ENCODE results near the gene ACSL3.

The ACSL3 gene

DNA sequence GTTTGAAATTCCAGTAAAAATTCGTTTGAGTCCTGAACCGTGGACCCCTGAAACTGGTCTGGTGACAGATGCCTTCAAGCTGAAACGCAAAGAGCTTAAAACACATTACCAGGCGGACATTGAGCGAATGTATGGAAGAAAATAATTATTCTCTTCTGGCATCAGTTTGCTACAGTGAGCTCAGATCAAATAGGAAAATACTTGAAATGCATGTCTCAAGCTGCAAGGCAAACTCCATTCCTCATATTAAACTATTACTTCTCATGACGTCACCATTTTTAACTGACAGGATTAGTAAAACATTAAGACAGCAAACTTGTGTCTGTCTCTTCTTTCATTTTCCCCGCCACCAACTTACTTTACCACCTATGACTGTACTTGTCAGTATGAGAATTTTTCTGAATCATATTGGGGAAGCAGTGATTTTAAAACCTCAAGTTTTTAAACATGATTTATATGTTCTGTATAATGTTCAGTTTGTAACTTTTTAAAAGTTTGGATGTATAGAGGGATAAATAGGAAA, 80.7 kb downstream of the ACSL3 start:
- H3K4me1 ChIP-seq (ENCODE audit: control insufficient read depth, insufficient read depth, low read length) = no peaks in the 10 kb centered on the region
- no peak overlapping the region for H3K9ac ChIP-seq (ENCODE audit: low read length)
- no peaks in the 10 kb centered on the region for H3K27me3 ChIP-seq (ENCODE audit: control insufficient read depth, insufficient read depth, low read length)
- H3K9me3 ChIP-seq (ENCODE audit: control insufficient read depth, low read length) = no peaks in the 10 kb centered on the region
- H3K4me3 ChIP-seq (ENCODE audit: low read length) = no peak overlapping the region
- H3K36me3 ChIP-seq (ENCODE audit: control insufficient read depth, insufficient read depth, low read length) = no peaks in the 10 kb centered on the region

DNA sequence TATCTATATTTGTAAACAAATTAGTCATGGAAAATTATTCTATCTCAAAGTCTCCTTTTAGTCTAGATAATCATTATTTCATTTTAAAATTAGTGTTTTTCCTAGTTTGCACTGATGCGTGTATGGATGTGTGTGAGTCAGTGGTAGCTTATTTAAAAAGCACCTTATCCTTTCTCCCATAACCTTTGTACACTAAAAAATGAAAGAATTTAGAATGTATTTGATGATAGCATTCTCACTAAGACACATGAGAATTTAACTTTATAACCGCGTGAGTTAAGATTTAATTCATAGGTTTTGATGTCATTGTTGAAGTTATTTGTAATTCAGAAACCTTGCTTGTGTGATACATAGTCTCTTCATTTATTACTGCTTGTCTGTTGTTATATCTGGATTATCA, 81.7 kb downstream of the ACSL3 start:
- H3K4me1 ChIP-seq (ENCODE audit: control insufficient read depth, insufficient read depth, low read length) = no peaks in the 10 kb centered on the region
- no peak overlapping the region for H3K9ac ChIP-seq (ENCODE audit: low read length)
- no peaks in the 10 kb centered on the region for H3K36me3 ChIP-seq (ENCODE audit: control insufficient read depth, insufficient read depth, low read length)
- H3K9me3 ChIP-seq (ENCODE audit: control insufficient read depth, low read length) = no peaks in the 10 kb centered on the region
- no peaks in the 10 kb centered on the region for H3K27me3 ChIP-seq (ENCODE audit: control insufficient read depth, insufficient read depth, low read length)
- no peak overlapping the region for H3K4me3 ChIP-seq (ENCODE audit: low read length)

DNA sequence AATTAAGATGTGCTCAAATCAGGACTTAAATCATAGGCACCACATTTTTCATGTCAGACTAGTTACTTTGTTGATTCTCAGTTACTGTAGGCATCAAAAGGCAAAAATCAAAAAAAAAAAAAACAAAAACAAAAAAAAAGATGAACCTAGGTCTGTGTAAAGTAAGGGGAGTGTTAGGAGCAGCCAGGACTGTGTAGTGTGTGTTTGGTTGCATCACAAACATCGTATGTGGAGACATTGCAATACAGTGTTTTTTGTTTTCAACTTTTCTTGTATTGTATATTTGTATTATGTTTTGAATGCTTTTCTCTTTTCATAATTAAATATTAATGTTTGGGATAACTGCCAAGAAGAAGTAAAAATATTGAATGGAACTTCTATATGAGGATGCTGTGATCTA, 82.1 kb downstream of the ACSL3 start:
- Histone ChIP-seq H3K36me3 (ENCODE audit: control insufficient read depth, insufficient read depth, low read length) (no peaks in the 10 kb centered on the region), H3K4me3 (ENCODE audit: low read length) (no peak overlapping the region), H3K9ac (ENCODE audit: low read length) (no peak overlapping the region), H3K27me3 (ENCODE audit: control insufficient read depth, insufficient read depth, low read length) (no peaks in the 10 kb centered on the region), H3K9me3 (ENCODE audit: control insufficient read depth, low read length) (no peaks in the 10 kb centered on the region), H3K4me1 (ENCODE audit: control insufficient read depth, insufficient read depth, low read length) (no peaks in the 10 kb centered on the region)

DNA sequence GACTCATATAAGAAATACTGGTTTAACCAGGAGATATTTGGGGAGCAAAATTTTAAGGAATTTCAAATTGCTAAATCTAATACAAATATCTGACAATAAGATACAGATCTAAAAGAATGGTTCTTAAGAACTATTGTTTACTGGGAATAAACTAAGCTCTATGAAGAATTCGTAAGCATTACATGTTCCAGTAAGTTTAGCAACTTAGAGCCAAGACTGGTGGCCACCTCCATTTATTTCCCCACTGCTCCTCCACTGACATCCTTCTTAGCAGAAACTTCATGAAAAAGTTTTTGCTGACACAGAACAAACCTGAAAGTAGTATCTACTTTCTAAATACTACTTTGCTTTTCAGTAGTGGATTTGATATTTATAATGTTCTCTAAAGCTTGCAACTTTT, 83.0 kb downstream of the ACSL3 start:
- H3K36me3 ChIP-seq (ENCODE audit: control insufficient read depth, insufficient read depth, low read length) = no peaks in the 10 kb centered on the region
- no peaks in the 10 kb centered on the region for H3K4me1 ChIP-seq (ENCODE audit: control insufficient read depth, insufficient read depth, low read length)
- no peaks in the 10 kb centered on the region for H3K27me3 ChIP-seq (ENCODE audit: control insufficient read depth, insufficient read depth, low read length)
- H3K4me3 ChIP-seq (ENCODE audit: low read length) = no peak overlapping the region
- no peak overlapping the region for H3K9ac ChIP-seq (ENCODE audit: low read length)
- no peaks in the 10 kb centered on the region for H3K9me3 ChIP-seq (ENCODE audit: control insufficient read depth, low read length)

DNA sequence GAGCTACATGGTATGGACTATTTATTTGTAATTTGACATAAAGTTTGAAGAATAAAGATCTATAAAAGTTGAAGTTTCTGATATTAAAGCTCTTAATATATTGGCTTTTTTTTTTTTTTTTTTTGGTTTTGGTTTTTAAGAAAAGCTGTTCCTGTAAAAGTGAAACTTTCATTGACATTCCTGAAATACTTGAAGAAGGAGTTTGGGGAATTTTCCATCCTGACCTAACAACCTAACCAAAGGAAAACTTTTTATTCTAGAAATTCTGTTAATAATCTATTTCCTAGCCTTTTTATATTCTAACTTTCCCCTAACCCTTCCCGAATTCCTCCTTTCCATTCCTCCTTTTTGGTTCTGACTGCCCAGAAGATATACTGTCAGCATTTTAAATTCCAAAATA, 83.7 kb downstream of the ACSL3 start:
- H3K36me3 ChIP-seq (ENCODE audit: control insufficient read depth, insufficient read depth, low read length) = no peaks in the 10 kb centered on the region
- no peak overlapping the region for H3K4me3 ChIP-seq (ENCODE audit: low read length)
- no peaks in the 10 kb centered on the region for H3K9me3 ChIP-seq (ENCODE audit: control insufficient read depth, low read length)
- H3K27me3 ChIP-seq (ENCODE audit: control insufficient read depth, insufficient read depth, low read length) = no peaks in the 10 kb centered on the region
- H3K4me1 ChIP-seq (ENCODE audit: control insufficient read depth, insufficient read depth, low read length) = no peaks in the 10 kb centered on the region
- no peak overlapping the region for H3K9ac ChIP-seq (ENCODE audit: low read length)

DNA sequence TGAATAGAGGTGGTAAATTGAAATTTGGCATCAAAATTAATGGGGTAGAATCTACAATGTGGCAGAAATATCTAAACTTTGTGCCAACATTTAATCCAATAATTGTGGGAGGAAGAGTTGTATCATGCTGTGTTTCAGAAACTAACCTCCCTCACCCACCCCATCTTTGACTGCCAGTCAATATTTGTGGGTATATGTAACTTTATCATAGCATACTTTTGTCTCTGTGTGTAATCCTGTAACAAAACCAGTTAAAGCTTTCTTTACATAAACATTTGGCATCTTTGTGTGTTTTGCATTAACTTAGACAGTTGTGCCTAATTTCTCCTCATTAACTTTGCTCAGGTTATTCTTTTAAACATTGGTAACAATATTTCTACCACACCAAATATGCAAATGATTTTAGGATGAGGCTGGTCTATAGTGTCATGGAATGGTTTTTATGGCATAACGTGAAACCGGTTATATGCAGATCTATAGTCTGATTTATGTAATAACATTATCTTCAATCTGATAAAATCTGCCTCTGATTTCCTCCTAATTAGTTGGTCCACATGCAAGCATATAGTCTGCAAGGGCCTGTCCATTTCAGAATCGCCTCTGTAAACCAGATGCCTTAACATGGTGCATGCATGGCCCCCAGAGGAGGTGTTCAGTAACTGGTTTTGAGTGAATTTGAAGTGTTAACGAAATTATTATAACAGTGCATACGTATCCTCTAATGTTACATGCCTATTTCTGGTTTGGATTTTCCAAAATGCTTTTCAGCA, 84.3 kb downstream of the ACSL3 start:
- Histone ChIP-seq H3K4me1 (ENCODE audit: control insufficient read depth, insufficient read depth, low read length) (no peaks in the 10 kb centered on the region), H3K36me3 (ENCODE audit: control insufficient read depth, insufficient read depth, low read length) (no peaks in the 10 kb centered on the region), H3K4me3 (ENCODE audit: low read length) (no peak overlapping the region), H3K9ac (ENCODE audit: low read length) (no peak overlapping the region), H3K27me3 (ENCODE audit: control insufficient read depth, insufficient read depth, low read length) (no peaks in the 10 kb centered on the region), H3K9me3 (ENCODE audit: control insufficient read depth, low read length) (no peaks in the 10 kb centered on the region)

DNA sequence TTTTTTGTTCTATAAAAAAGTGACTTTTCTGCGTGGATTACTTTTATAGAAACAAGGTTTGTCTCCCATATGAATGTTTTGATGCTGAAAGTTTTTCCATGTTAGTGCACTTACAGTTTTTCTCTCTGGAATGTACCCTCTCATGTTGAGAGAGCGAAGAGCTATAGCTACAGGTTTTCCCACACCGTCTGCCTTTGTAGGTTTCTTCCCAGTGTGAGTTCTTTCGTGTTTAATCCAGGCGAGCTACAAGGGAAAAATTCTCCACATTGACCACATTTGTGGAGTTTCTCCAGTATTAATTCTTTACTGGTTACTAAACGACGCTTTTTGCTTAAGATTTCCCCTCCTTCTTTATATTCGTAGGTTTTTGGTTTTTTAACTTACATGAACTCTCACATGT, 85.1 kb downstream of the ACSL3 start:
- Histone ChIP-seq H3K36me3 (ENCODE audit: control insufficient read depth, insufficient read depth, low read length) (no peaks in the 10 kb centered on the region), H3K27me3 (ENCODE audit: control insufficient read depth, insufficient read depth, low read length) (no peaks in the 10 kb centered on the region), H3K4me1 (ENCODE audit: control insufficient read depth, insufficient read depth, low read length) (no peaks in the 10 kb centered on the region), H3K9me3 (ENCODE audit: control insufficient read depth, low read length) (no peaks in the 10 kb centered on the region), H3K4me3 (ENCODE audit: low read length) (no peak overlapping the region), H3K9ac (ENCODE audit: low read length) (no peak overlapping the region)

DNA sequence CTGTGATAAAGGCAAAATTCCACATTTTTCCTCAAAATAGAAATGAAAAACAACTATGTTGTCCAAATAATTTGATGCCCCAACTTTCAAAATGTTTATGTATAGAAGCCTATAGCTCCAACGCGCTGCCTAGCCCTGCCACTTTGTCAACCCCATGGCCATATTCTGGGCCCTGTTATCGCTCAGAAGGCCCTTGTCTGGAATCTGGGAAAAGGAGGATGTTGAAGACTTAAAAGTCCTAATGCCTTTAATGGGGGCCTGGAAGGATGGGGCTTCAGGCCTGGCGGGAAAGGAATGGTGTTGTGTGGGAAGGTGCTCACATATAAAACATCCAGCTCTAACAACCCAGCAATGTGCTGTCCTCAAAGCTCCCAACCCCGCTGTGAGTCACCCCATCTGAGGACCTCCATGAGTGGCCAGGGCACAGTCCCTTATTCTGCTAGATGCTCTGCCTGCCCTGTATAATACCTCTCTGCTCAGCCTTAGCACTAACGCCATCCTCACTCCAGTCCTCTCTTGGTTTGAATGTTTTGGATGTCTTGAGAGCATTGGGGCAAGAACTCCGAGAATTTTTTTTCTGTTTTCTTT, 86.0 kb downstream of the ACSL3 start:
- H3K4me1 ChIP-seq (ENCODE audit: control insufficient read depth, insufficient read depth, low read length) = no peaks in the 10 kb centered on the region
- H3K27me3 ChIP-seq (ENCODE audit: control insufficient read depth, insufficient read depth, low read length) = no peaks in the 10 kb centered on the region
- no peaks in the 10 kb centered on the region for H3K36me3 ChIP-seq (ENCODE audit: control insufficient read depth, insufficient read depth, low read length)
- no peaks in the 10 kb centered on the region for H3K9me3 ChIP-seq (ENCODE audit: control insufficient read depth, low read length)
- H3K9ac ChIP-seq (ENCODE audit: low read length) = no peak overlapping the region
- no peak overlapping the region for H3K4me3 ChIP-seq (ENCODE audit: low read length)

DNA sequence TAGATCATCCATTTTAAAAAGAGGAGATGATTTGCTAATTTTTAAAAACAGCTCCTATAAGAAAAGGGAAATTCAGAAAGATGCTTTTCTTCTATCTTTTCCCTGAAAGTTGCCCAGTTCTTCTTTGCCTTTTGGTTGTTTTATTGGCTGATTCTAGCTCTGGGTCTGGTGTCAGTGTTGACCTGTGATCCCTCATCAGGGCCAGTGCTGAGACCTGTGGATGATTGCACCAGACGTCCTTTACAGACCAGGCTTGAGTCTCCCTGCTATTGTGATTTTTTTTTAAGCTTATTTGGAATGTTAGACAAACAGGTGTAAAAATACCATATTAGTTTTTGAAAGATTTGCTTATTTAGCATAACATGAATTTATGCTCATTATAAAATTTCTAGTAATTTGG, 88.2 kb downstream of the ACSL3 start:
- Histone ChIP-seq H3K9ac (ENCODE audit: low read length) (no peak overlapping the region), H3K4me3 (ENCODE audit: low read length) (no peak overlapping the region), H3K27me3 (ENCODE audit: control insufficient read depth, insufficient read depth, low read length) (no peaks in the 10 kb centered on the region), H3K4me1 (ENCODE audit: control insufficient read depth, insufficient read depth, low read length) (no peaks in the 10 kb centered on the region), H3K9me3 (ENCODE audit: control insufficient read depth, low read length) (no peaks in the 10 kb centered on the region), H3K36me3 (ENCODE audit: control insufficient read depth, insufficient read depth, low read length) (no peaks in the 10 kb centered on the region)

DNA sequence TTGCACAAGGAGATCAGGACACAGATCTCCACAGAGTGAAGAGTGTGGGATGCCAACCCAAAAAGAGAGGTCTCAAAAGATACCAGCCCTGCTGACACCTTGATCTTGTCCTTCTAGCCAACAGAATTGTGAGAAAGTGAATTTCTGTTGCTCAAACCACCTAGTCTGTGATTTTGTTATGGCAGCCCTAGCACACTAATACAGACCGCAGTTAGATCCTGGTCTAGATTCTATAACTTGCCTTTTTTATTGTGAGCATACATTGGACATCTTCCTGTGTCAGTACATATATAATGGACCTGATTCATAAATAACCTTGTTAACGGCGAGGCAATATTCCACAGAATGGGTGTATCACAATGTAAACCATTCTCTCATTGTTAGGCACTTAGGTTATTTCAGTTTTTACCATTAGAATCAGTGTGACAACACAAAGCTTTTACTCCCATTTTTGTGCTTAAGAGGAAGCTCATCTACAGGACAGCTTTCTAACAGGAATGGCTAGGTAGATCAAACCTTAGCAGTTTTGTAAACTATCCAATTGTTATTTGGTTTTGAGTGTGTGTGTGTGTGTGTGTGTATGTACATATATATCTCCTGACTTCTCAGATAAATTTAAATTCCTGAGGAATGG, 89.0 kb downstream of the ACSL3 start:
- H3K9me3 ChIP-seq (ENCODE audit: control insufficient read depth, low read length) = no peaks in the 10 kb centered on the region
- H3K4me1 ChIP-seq (ENCODE audit: control insufficient read depth, insufficient read depth, low read length) = no peaks in the 10 kb centered on the region
- no peak overlapping the region for H3K4me3 ChIP-seq (ENCODE audit: low read length)
- no peak overlapping the region for H3K9ac ChIP-seq (ENCODE audit: low read length)
- H3K36me3 ChIP-seq (ENCODE audit: control insufficient read depth, insufficient read depth, low read length) = no peaks in the 10 kb centered on the region
- no peaks in the 10 kb centered on the region for H3K27me3 ChIP-seq (ENCODE audit: control insufficient read depth, insufficient read depth, low read length)

DNA sequence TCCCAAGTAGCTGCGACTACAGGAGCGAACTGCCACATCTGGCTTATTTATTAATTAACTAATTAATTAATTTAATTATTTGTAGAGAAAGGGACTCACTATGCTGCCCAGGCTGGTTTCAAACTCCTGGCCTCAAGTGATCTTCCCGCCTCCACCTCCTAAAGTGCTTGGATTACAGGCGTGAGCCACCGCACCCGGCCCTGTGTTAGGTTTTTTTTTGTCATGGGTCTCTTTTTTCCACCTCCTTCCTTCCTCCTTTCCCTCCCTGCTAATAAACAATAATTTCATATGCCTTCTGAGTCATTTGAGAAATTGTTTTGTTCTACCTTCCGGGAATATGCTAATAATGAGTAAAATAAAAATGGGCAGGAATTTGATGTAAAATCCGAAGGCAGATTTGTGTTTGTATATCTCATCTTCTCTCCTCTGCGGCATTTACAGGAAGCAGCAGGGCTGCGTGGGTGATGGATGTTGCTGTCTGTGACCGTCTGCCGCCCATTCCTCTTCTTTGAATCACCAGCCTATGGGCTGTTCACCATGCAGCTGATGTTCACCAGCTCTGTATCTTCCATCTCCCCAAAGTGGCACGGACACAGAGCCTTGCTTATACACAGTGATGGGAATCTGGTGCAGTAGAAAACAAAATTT, 89.9 kb downstream of the ACSL3 start:
- no peak overlapping the region for H3K9ac ChIP-seq (ENCODE audit: low read length)
- no peaks in the 10 kb centered on the region for H3K36me3 ChIP-seq (ENCODE audit: control insufficient read depth, insufficient read depth, low read length)
- no peaks in the 10 kb centered on the region for H3K27me3 ChIP-seq (ENCODE audit: control insufficient read depth, insufficient read depth, low read length)
- H3K4me1 ChIP-seq (ENCODE audit: control insufficient read depth, insufficient read depth, low read length) = no peaks in the 10 kb centered on the region
- no peaks in the 10 kb centered on the region for H3K9me3 ChIP-seq (ENCODE audit: control insufficient read depth, low read length)
- H3K4me3 ChIP-seq (ENCODE audit: low read length) = no peak overlapping the region

DNA sequence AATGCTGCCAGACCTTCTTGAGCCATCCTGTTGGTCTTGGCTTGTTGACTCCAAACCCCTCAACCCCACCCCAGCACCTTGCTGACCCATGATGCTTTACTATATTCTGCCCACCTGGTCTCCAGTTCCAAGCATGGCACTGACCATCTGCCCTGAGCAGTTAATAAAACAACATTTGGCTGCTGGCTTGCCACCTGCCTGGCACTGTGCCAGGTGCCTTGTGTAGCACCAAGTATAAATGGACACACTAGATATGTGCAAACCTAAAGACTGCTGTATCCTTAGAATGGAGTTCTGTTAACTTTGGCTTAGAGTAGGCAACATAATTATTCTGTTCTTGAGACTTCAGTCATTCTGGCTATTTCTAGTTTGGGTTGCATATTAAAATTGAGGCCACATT, 91.4 kb downstream of the ACSL3 start:
- H3K27me3 ChIP-seq (ENCODE audit: control insufficient read depth, insufficient read depth, low read length) = no peaks in the 10 kb centered on the region
- no peak overlapping the region for H3K9ac ChIP-seq (ENCODE audit: low read length)
- H3K9me3 ChIP-seq (ENCODE audit: control insufficient read depth, low read length) = no peaks in the 10 kb centered on the region
- no peaks in the 10 kb centered on the region for H3K36me3 ChIP-seq (ENCODE audit: control insufficient read depth, insufficient read depth, low read length)
- no peak overlapping the region for H3K4me3 ChIP-seq (ENCODE audit: low read length)
- no peaks in the 10 kb centered on the region for H3K4me1 ChIP-seq (ENCODE audit: control insufficient read depth, insufficient read depth, low read length)
